ENCODE measurements around the gene IFNAR1.
"Not testable (repeated sequence)": the region's sequence is repeated elsewhere in the genome, so short reads cannot be mapped to it uniquely, and the experiment has no call there.

The IFNAR1 gene

DNA sequence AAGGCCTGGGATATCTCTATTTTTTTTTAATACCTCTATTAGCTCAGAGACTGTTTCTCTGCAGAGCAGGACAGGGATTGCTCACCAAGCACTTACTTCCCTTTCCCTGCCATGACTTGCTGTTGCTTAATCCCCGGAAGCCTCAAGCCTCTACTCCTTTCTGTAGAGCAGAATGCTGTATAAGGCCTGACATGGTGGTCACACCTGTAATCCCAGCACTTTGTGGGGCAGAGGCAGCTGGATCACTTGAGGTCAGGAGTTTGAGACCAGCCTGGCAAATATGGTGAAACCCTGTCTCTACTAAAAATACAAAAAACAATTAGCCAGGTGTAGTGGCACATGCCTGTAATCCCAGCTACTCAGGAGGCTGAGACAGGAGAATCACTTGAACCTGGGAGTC is 55.2 kb downstream of the IFNAR1 start:
- DNase-seq = not testable (repeated sequence)

DNA sequence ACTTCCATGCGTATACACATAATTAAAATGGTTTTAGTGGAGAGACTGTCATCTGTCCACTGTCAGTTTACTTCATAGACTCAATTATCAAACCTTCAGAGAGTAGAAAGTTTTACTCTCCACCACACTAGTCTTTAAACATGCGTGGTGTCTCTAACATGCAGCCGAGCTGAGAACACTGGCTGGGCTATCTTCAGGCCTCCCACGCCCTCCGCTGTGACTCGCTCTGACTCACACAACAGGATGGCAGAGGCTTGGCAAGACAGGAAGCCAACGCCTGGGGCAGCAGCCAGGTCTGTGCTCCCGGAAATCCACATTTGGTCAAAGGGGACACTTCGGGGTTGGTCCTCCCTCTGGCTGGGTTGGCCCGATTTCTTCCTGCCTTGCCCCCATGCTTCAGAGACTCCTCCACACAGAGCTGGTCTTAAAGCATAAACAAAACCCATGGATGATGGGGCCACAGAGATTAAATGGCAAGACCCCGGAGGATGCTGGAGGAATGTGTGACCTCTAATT is 55.8 kb downstream of the IFNAR1 start:
- no peak for DNase-seq

DNA sequence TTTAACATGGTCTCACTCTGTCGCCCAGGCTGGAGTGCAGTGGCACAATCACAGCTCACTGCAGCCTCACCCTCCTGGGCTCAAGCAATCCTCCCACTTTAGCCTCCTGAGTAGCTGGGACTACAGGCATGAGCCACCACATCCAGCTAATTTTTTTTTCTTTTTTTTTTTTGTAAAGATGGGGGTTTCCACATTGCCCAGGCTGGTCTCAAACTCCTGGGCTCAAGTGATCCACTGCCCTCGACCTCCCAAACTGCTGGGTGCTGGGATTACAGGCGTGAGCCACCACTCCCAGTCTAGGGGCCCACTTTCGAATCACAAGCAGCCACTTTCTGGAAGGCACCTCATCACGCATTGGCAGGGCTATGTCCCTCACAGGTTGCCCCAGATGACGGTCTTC is 56.6 kb downstream of the IFNAR1 start:
- DNase-seq = not testable (repeated sequence)

DNA sequence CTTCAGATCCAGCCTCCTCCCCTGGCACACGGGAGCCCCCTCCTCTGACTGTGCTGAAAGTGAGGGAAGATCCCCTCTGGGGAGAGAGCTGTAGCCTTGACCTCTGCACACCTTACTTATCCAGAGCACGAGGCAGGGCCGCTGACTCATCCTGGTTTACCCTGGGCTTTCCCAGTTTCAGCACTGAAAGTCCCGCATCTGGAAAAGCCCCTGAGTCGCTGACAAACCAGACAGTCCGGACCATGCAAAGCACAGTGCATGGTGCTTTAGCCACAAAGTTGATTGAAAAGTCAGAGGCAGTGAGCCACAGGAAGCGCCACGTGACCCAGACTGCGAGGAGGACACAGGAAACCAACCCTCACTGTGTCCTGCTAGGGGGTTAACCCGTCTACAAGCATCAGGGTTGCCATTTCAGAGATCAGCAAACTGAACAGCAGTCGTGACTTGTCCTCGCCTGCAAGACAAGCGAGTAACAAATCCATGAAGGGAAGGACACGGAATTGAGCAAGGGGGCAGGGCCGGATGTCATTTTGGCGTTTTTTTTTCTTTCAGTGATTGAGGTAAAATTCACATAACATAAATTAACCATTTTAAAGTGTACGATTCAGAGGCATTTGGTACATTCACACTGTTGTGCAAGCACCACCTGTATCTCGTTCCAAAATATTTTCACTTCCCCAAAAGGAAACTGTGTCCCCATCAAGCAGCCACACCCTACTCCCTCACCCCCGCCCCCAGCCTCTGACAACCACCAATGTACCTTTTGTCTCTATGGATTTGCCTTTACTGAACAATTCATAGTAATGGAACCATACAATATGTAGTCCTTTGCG is 58.5 kb downstream of the IFNAR1 start:
- no peak for DNase-seq

DNA sequence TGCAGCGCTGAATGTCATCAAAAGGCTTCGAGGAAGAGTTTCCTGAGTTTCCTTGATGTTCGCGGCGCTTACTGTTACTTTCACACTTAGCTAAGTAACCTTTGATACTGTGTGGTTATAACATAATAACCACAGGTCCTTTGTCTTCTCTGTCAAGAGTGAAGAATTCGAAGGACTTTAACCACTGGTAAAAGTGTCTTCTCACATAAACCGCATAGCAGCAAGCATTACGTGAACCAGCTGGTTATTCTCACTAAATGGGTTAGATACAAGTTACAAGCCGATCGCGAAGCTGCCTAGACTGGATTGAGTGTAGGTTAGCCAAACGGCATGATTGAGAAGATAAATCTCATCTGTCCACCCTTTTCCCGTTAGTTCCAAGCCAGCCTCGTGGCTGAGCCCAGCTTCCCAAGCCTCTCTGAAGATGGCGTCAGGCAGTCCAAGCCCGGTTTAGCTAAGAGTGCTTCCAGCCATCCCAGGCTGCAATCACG is 60.1 kb downstream of the IFNAR1 start:
- DNase-seq = no peak

DNA sequence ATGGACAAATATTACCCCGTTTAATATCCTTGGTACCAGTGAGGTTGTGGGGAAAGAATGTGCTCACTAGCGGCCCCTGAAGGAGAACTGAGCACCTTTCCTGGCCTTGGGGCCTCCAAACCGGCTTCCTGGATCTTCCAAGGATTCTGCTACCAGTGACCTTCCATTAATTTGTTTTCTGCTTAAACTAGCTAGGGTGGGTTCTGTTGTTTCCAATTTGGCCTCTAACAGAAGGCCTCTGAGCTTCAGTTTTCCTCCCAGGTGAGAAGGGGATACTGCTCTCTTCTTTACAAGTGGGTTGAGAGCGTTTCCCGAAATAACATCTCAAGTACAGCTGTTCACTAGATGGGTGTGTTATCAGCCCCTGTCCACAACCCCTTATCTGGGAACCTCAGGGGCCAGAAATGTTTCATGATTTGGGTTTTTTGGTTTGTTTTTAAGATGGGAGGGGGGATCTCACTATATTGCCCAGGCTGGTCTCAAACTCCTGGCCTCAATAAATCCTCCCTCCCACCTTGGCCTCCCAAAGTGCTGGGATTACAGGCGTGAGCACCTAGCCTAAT is 61.5 kb downstream of the IFNAR1 start:
- no peak for DNase-seq

DNA sequence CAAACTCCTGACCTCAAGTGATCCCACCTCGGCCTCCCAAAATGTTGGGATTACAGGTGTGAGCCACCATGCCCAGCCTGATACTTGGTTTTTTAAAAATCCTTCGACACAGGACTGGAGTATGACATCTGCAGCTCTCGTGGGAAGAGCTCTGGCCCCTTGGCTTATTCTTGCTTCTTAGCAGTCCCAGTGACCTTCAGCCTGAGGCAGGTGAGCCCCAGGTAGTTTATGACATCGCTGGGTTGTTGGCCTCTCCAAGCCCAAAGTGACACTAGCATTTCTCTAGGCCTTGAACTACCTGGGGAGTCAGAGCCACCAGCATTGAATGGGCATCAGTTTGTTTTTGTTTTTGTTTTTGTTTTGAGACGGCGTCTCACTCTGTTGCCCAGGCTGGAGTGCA is 62.5 kb downstream of the IFNAR1 start:
- DNase-seq = no peak

DNA sequence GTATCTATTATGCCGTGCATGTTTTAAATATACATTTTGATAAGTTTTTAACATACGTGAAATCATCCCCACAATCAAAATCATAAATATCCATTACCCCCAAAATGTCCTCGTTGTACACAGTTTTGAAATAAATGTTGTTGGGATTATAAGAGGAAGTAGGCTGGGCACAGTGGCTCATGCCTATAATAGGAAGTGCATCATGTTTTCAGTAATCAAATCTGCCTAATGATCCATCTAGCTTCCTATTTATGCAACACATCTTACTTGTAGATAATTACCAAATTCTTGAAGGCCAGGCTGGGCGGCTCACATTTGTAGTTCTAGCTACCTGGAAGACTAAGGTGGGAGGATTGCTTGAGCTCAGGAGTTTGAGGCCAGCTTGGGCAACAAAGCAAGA is 63.4 kb downstream of the IFNAR1 start:
- no peak for DNase-seq

DNA sequence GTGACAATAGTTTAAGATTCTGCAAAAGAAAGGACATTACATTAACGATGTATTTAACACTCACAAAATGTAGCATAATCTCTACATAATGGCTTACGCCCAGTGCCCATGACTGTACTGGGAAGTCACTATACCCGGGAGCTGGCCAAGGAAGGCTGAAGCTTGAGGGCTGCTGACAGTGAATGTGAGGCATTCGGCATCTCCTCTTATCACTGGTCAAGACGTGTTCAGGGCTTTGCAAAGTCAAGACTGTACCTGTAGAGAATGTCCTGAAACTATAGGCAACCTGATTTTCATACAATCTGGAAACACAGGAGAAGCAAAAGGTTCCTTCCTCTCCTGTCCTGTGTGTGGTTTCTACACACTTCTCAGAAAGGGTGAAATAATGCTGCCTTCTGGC is 65.7 kb downstream of the IFNAR1 start:
- no peak for DNase-seq

DNA sequence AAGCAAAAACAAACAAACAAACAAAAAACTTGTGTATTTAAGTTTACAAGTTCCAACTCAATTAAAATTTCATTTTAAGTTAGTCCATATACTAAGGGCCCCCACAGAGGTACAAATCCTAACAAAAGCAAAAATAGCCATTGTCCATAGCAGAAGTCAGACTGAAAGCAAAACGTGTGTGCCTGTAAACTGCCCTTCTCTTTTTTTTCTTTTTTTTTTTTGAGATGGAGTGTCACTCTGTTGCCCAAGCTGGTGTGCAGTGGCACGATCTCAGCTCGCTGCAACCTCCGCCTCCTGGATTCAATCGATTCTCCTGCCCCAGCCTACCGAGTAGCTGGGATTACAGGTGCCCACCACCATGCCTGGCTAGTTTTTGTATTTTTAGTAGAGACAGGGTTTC is 66.9 kb downstream of the IFNAR1 start:
- DNase-seq = no peak

DNA sequence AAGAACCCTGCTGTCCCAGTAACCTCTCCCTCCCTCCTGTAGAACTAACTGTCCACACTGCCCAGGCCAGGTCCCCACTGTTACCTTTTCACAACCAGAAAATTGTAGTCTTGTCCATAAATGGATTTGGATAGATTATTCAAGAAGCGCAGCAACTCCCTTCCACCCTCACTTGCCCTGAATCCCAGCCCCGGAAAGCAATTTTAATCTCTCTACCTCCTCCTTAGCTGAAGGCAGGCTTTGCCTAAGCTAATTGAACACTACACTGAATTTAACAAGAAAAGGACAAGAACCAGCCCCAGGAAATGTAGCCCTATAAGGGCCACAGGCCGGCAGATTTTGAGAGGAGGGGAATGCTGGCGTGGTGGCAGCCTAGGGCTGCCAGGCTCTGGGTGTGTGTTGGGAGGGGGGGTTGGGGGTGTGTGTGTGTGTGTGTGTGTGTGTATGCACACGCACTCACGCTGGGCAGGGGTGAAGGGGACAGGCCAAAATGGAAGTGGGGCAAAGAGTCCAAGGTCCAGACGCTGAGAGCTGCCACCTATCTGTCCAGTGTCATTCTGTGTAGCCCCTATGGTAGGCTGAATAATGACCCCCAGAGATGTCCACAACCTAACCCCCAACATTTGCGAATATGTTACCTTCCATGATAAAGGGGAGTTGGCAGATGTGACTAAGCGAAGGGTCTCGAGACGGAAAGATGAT is 67.7 kb downstream of the IFNAR1 start:
- no peak for DNase-seq

DNA sequence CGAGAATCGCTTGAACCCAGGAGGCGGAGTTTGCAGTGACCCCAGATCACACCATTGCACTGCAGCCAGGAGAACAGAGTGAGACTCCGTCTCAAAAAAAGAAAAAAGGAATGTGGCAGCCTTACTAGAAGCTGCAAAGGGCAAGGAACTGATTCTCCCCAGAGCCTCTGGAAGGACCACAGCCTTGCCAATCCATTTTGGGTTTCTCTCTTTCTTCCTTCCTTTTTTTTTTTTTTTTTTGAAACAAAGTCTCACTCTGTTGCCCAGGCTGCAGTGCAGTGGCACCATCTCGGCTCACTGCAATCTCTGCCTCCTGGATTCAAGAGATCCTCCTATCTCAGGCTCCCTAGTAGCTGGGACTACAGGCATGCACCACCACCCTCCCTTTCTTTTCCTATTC is 68.6 kb downstream of the IFNAR1 start:
- DNase-seq = no peak

DNA sequence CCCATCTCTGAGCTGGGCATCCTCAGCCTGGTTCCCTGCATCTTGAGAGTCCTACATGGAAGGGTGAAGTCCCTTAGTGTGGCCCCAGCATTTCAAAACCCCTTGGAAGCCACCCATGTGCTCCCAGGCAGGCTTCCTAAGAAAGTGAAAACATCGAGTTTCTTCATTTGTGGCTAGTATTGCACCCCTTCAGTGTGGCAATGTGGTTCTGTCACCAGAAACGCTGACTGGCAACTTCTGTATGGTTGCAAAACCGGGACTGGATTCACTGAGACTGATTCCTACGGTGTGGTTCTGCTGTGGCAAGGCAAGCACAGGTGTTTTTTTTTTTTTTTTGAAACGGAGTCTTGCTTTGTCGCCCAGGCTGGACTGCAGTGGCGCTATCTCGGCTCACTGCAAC is 69.5 kb downstream of the IFNAR1 start:
- no peak for DNase-seq

DNA sequence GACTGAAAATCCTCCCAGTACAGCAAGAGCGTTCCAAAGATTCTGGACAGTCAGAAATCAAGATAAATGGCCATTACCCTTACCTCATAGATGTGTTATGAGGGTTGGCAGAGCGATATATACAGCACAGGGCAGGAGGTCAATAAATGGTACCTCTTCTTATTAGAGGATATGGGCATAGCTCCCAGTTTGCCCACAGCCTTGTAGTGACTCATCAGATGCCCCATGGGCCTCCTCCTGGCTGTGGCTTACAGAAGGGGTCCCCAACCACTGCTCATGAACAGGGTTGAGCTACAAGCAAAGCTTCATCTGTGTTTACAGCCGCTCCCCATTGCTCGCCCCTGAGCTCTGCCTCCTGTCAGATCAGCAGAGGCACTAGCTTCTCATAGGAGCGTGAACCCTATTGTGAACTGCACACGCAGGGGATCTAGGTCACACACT is 71.1 kb downstream of the IFNAR1 start:
- DNase-seq = no peak

DNA sequence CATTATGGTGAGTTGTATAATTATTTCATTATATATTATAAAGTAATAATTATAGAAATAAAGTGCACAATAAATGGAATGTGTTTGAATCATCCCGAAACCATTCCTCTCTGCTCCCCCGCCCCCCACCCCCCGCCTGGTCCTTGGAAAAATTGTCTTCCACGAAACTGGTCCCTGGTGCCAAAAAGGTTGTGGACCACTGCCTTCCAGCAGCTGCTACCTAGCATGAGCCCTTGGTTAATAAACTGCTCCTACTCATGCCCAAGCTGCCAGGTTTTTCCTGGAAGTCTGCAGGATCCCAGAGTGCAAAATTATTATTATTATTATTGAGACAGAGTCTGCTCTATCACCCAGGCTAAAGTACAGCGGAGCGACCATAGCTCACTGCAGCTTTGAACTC is 71.7 kb downstream of the IFNAR1 start:
- DNase-seq = no peak

DNA sequence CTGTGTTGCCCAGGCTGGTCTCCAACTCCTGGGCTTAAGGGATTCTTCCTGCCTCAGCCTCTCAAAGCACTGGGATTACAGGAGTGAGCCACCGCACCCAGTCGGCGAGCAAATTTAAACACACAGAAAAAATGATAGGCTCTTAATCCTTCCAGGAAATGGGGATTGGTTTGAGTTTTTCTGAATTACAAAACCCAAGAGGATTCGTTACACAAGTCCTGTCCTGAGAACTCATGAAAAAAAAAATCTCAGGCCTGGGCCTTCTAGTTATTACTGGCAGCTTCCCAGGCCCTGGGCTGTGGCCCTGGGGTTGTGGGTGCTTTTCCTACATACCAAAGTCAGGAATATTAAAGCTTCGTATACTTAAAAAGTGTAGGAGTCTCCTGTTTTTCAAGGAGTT is 72.2 kb downstream of the IFNAR1 start:
- no peak for DNase-seq

DNA sequence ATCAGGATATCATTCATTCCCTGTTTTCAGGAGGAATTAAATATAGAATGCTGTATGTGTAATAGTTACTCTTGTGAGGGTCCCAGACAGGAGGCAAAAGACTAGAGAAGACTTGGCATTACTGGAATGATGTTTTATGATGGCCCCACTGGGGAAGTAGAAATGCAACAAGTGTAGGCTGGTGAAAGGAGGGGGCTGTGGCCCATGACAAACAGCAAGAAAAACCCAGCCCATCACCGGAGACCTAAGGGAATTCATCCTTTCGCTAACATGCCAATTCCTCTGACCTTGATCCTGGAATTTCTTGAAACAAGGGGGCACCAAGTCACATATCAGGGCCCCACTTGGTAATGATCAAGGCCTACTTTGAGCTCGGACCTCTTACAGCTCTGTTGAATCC is 72.9 kb downstream of the IFNAR1 start:
- no peak for DNase-seq

DNA sequence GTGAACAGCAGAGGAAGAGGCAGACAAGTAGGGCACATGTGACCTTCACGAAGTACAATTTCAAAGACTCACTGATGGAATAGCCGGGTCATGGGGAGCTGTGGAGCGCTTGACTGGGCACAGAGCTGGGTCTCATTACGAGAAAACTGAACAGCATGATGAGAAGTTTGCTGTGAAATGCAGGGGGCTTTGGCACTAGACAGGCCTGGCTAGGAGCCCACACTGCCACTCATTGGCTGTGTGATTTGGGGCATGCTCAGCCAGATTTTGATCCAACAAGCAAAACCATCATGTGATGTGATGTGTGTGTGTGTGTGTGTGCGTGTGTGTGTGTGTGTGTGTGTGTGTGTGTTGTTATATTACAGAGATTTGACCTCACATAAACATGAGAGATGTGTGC is 73.6 kb downstream of the IFNAR1 start:
- DNase-seq = no peak

DNA sequence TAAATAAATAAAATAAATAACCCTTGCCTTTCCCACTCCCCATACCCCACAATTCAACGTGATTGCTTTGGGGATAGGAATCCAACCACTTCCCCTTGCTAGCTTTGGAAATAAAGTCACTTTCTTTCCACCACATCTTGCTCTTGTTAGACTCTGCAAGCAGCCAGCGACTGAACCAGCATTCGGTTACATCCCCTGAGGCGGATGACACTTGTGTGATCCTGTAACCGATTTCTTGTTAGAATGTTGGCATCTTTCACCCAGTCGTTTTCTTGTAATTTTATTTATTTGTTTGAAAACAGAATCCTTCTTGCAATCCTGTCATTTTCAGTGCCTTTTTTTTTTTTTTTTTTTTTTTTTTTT is 76.8 kb downstream of the IFNAR1 start:
- no peak for DNase-seq

DNA sequence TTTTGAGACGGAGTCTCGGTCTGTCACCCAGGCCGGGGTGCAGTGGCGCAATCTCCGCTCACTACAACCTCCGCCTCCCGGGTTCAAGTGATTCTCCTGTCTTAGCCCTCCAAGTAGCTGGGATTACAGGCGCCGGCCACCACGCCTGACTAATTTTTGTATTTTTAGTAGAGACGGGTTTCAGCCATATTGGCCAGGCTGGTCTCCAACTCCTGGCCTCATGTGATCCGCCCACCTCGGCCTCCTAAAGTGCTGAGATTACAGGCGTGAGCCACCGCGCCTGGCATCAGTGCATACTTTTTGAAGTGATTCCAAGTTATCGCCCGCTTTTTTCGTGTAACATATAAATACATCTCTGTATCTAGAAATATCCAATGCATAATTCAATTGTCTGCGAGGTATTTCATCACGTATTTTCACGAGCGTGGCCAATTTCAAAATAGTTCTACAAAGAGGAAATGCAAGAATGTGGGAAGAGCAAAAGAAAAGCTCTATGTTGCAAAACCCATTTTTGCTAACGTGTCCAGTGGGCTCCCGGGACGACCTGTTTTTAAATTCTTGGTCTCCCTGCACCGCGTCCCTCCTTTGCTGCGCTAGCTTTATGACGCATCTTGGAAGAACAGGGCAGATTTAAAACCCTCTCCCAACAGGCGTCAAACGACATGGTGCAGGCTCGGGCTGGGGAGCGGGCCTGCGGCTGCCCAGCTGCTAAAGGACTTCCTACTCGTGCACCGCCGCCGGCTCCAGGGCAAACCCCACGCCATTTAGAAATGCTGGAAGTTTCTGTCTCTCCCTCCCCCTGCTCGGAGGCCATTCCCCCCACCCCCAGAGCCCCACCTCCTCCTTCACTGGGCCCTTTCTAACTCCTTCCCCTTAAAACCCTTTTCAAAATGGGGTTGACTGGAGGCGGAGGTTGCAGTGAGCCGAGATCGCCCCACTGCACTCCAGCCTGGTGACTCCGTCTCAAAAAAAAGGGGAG is 77.5 kb downstream of the IFNAR1 start:
- peak; percentile 13 for DNase-seq

DNA sequence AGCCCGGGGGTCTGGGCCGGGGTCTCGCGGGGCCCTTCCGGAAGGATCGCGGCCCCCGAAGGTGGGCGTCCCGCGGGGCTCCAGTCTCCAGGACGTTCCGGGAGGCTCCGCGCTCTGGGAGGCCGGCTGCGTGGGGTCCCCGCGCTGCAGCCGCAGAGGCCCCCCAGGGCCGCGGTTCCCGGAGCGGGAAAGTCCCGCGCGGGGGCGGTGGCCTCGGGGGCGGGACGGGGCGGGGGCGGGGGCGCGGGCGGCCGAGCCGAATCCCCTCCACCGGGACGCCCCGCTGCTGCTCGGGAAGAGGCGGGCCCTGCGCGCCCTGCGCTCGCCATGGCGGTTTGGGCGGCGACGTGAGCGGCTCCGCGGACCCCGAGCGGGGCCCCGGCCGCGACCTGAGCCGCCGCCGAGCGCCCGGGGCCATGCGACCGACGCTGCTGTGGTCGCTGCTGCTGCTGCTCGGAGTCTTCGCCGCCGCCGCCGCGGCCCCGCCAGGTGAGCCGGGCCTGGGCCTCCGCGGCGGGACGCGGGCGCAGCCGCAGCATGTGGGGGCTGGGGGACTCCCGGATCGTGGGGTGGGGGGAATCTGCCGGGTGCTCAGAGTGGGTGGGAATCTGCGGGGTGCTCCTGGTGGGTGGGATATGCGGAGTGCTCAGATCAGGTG is 78.5 kb downstream of the IFNAR1 start, which contains the start of gene IFNGR2:
TSS of gene IFNGR2 (plus strand) at position 286 of the 658 bp plus-strand sequence. CDS start at position 417, 131 bp downstream.
- DNase-seq = peak; percentile 36
